ENCODE results near the gene GAS6. TPM values are rescaled to one million over a fixed set of nuclear protein-coding genes. Genes with fewer than 3 reads are reported as not detected.

The GAS6 gene
- total RNA-seq, 1 experiment from 2014 or later: 20.9 TPM

DNA sequence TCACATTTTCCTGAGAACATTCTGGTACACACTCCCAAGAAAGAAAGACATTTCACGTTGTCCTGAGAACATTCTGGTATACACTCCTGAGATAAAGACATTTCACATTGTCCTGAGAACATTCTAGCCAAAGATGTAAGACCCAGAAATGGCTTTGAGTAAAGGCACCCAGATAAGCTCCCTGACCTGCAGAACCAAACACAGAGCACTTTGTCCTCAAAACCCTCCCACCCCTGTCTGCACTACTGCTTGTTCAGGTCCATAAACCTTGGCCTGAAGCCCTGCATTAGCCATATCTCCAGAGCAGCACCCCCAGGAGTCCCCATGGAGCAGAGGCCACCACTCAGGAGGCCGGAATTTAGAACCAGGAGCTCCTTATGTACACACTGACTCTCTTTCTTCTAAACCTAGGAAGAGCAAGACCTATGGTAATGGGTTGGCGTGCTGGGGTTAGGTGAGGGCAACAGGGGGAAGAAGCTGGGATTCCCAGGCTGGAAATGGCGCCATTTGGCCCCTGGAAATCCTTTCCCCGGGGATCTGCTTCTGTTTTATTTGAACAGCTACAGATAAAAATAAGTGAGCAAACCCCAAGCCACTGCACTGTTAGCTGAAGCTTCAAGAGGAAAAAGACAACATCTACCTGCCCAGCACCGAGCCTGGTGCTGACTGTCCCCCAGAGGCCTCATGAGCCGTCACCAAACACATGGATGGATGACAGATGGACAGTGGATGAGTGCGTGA lies 13.7 kb downstream of the GAS6 start:
- H3K79me2 ChIP-seq (ENCODE audit: low read length): peaks cover 65% of the 10 kb centered on the region
- ATAC-seq (peak; percentile 14), DNase-seq (no peak)
- H3K27ac ChIP-seq (ENCODE audit: low read length): peak overlapping the region; percentile 84
- ChIA-PET CTCF (no interaction called here), POLR2A (ENCODE audit: unreplicated experiment) (no interaction called here)
- H2AFZ ChIP-seq (ENCODE audit: low read length): no peak overlapping the region
- intact Hi-C loops (cut with micrococcal nuclease): no loop called here
- H3K27me3 ChIP-seq (ENCODE audit: low read length): no peaks in the 10 kb centered on the region
- H3K4me2 ChIP-seq (ENCODE audit: low read length): peak overlapping the region; percentile 58
- H3K9ac ChIP-seq (ENCODE audit: low read length): no peak overlapping the region
- peaks cover 27% of the 10 kb centered on the region for H3K4me1 ChIP-seq (ENCODE audit: insufficient read depth, low read length)
- H3F3A ChIP-seq (ENCODE audit: low read length, unreplicated experiment): no peaks in the 10 kb centered on the region
- no peaks in the 10 kb centered on the region for H3K9me3 ChIP-seq (ENCODE audit: low read length)
- no peak for TF ChIP-seq EZH2 (IDR thresholded peaks at IDR 0.05; ENCODE audit: low read length, unreplicated experiment)
- TF ChIP-seq, protein P1, sequence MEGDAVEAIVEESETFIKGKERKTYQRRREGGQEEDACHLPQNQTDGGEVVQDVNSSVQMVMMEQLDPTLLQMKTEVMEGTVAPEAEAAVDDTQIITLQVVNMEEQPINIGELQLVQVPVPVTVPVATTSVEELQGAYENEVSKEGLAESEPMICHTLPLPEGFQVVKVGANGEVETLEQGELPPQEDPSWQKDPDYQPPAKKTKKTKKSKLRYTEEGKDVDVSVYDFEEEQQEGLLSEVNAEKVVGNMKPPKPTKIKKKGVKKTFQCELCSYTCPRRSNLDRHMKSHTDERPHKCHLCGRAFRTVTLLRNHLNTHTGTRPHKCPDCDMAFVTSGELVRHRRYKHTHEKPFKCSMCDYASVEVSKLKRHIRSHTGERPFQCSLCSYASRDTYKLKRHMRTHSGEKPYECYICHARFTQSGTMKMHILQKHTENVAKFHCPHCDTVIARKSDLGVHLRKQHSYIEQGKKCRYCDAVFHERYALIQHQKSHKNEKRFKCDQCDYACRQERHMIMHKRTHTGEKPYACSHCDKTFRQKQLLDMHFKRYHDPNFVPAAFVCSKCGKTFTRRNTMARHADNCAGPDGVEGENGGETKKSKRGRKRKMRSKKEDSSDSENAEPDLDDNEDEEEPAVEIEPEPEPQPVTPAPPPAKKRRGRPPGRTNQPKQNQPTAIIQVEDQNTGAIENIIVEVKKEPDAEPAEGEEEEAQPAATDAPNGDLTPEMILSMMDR (conservative IDR thresholded peaks at IDR 0.05; ENCODE audit: low read depth, low read length): no peak
- no peak for TF ChIP-seq EZH2phosphoT487 (IDR thresholded peaks at IDR 0.05; ENCODE audit: borderline replicate concordance, low read length)
- no peaks in the 10 kb centered on the region for H3K36me3 ChIP-seq (ENCODE audit: low read depth, low read length)
- no peak overlapping the region for H3K4me3 ChIP-seq (ENCODE audit: low read length)
- H3K9me2 ChIP-seq (replicated peaks; ENCODE audit: low read length): no peaks in the 10 kb centered on the region
- no peaks in the 10 kb centered on the region for H4K20me1 ChIP-seq (ENCODE audit: low read length)
- no TSS peak for BruUV-seq (replicated peaks)

DNA sequence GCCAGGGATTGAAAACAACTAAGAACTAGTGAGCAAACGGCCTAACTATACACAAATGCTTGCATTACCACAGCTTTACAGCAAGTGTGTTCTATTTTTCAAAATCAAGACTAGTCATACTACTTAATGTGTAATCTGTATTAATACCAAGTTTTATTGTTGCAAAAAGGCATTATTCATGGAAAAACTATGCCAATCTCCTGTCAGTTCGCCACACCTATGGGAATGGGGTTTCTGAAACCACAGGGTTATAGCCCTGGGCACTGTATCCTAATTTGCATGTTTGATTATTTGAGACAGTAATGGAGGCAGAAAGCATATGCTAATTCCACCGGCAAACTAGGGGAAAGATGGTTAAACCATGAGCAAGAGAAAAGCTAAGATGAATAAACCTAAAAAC lies 14.3 kb downstream of the GAS6 start:
- intact Hi-C loops (cut with micrococcal nuclease): no loop called here
- BruUV-seq (replicated peaks): no TSS peak
- Histone ChIP-seq H2AFZ (ENCODE audit: low read length) (no peak overlapping the region), H3K36me3 (ENCODE audit: low read depth, low read length) (no peaks in the 10 kb centered on the region), H3K27me3 (ENCODE audit: low read length) (no peaks in the 10 kb centered on the region), H3K9me2 (replicated peaks; ENCODE audit: low read length) (no peaks in the 10 kb centered on the region), H4K20me1 (ENCODE audit: low read length) (no peaks in the 10 kb centered on the region), H3K27ac (ENCODE audit: low read length) (peak overlapping the region; percentile 84), H3K9me3 (ENCODE audit: low read length) (no peaks in the 10 kb centered on the region), H3K4me2 (ENCODE audit: low read length) (peak overlapping the region; percentile 58), H3K79me2 (ENCODE audit: low read length) (peaks cover 59% of the 10 kb centered on the region), H3F3A (ENCODE audit: low read length, unreplicated experiment) (no peaks in the 10 kb centered on the region), H3K4me3 (ENCODE audit: low read length) (0 out of 2 replicates have a peak overlapping the region, but pooled peaks have one; percentile 11), H3K9ac (ENCODE audit: low read length) (peak overlapping the region; percentile 30), H3K4me1 (ENCODE audit: insufficient read depth, low read length) (peaks cover 27% of the 10 kb centered on the region)
- ATAC-seq: peak; percentile 68
- ChIA-PET CTCF (no interaction called here), POLR2A (ENCODE audit: unreplicated experiment) (no interaction called here)
- DNase-seq: peak; percentile 75
- TF ChIP-seq EZH2phosphoT487 (IDR thresholded peaks at IDR 0.05; ENCODE audit: borderline replicate concordance, low read length): no peak
- TF ChIP-seq, protein P1 (conservative IDR thresholded peaks at IDR 0.05; ENCODE audit: low read depth, low read length): no peak
- no peak for TF ChIP-seq EZH2 (IDR thresholded peaks at IDR 0.05; ENCODE audit: low read length, unreplicated experiment)
